Right kidney (tissue), 1 donor: Measurements from ENCODE around the gene CCDC137.

Experiments used
- DNase-seq: peaks from one replicate; pipeline ENCODE4 v3.0.0-alpha.2; 2016

The CCDC137 gene

GRCh38 chr17:81683208-81683583 lies 16.7 kb downstream of the CCDC137 start:
- DNase-seq, result no peak

GRCh38 chr17:81683584-81684441 lies 17.3 kb downstream of the CCDC137 start, which contains the start of the genes ARL16 and HGS:
Gene ARL16, minus strand, starts transcription at chr17:81683797. Its CDS starts 44 bp downstream, at chr17:81683753.
Gene HGS, plus strand, starts transcription at chr17:81684011. Its CDS starts 56 bp downstream, at chr17:81684067.
- DNase-seq, result peak; percentile 94

- no peak for DNase-seq
Measured at GRCh38 chr17:81684442-81684911, 17.9 kb downstream of the CCDC137 start.

GRCh38 chr17:81685108-81685507 lies 18.6 kb downstream of the CCDC137 start:
- no peak for DNase-seq

- no peak for DNase-seq
Measured at GRCh38 chr17:81686614-81687013, 20.1 kb downstream of the CCDC137 start.

GRCh38 chr17:81687770-81688541 lies 21.4 kb downstream of the CCDC137 start:
- no peak for DNase-seq

GRCh38 chr17:81688616-81689015 lies 22.1 kb downstream of the CCDC137 start:
- no peak for DNase-seq

- no peak for DNase-seq
Measured at GRCh38 chr17:81690066-81690465, 23.5 kb downstream of the CCDC137 start.

GRCh38 chr17:81690549-81690948 lies 24.0 kb downstream of the CCDC137 start:
- DNase-seq, result no peak

- no peak for DNase-seq
Measured at GRCh38 chr17:81691196-81691595, 24.7 kb downstream of the CCDC137 start.

- no peak for DNase-seq
Measured at GRCh38 chr17:81691608-81692007, 25.1 kb downstream of the CCDC137 start.

GRCh38 chr17:81693509-81694210 lies 27.1 kb downstream of the CCDC137 start:
- no peak for DNase-seq

GRCh38 chr17:81694810-81695209 lies 28.3 kb downstream of the CCDC137 start:
- DNase-seq, result no peak

- no peak for DNase-seq
Measured at GRCh38 chr17:81695211-81695610, 28.7 kb downstream of the CCDC137 start.

GRCh38 chr17:81695801-81696200 lies 29.3 kb downstream of the CCDC137 start:
- DNase-seq, result no peak

- DNase-seq, result no peak
Measured at GRCh38 chr17:81696218-81696941, 29.8 kb downstream of the CCDC137 start.

- no peak for DNase-seq
Measured at GRCh38 chr17:81697261-81698044, 30.9 kb downstream of the CCDC137 start.

- DNase-seq, result no peak
Measured at GRCh38 chr17:81700353-81701287, 34.1 kb downstream of the CCDC137 start.

- DNase-seq, result no peak
Measured at GRCh38 chr17:81701288-81702071, 34.9 kb downstream of the CCDC137 start.
